ENCODE results near the gene CSNK1A1.
A peak's percentile ranks its signal among the peaks of the same experiment; 100 is the strongest.
"Not testable (repeated sequence)": the region's sequence is repeated elsewhere in the genome, so short reads cannot be mapped to it uniquely, and the experiment has no call there.

CSNK1A1 gene

DNA sequence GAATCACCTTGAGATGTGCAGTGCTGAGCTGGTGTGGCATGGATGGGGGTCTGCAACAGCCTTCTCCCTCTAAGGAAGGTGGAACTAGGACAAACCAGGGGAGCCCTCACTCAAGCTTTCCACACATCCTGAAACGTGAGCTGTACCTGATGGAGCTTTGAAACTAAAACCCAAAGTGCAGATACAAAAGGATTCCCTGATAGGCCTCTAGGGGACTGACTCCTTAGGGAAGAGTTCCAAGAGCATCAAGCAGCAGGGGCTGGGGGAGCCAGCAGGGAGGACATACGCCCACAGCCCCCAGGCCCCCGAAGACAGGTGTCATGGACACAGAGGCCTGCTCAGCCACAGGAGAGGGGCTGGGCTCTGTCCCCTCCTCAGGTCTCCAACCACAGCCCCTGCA, 47.7 kb upstream of the CSNK1A1 start:
- Histone ChIP-seq H2AFZ (ENCODE audit: low read length) (no peak overlapping the region), H3K4me3 (ENCODE audit: low read length, poor library complexity, severe bottlenecking) (no peak overlapping the region), H3K4me2 (ENCODE audit: low read depth, low read length, poor library complexity, severe bottlenecking) (no peak overlapping the region), H3K9ac (ENCODE audit: low read depth, low read length, poor library complexity, severe bottlenecking) (no peak overlapping the region), H3K79me2 (ENCODE audit: insufficient read depth, low read length) (no peaks in the 10 kb centered on the region), H3K9me2 (replicated peaks; ENCODE audit: low read depth, low read length) (no peaks in the 10 kb centered on the region), H3K4me1 (ENCODE audit: insufficient read depth, low read length, poor library complexity, severe bottlenecking) (peaks cover 6% of the 10 kb centered on the region), H3K9me3 (ENCODE audit: insufficient read depth, low read depth, low read length) (no peaks in the 10 kb centered on the region), H4K20me1 (ENCODE audit: insufficient read depth, low read length, poor library complexity, severe bottlenecking) (no peaks in the 10 kb centered on the region), H3K36me3 (ENCODE audit: insufficient read depth, low read length) (no peaks in the 10 kb centered on the region), H3K27me3 (ENCODE audit: insufficient read depth, low read length, poor library complexity, severe bottlenecking) (no peaks in the 10 kb centered on the region), H3F3A (ENCODE audit: low read depth) (no peaks in the 10 kb centered on the region)
- TF ChIP-seq, protein P1, sequence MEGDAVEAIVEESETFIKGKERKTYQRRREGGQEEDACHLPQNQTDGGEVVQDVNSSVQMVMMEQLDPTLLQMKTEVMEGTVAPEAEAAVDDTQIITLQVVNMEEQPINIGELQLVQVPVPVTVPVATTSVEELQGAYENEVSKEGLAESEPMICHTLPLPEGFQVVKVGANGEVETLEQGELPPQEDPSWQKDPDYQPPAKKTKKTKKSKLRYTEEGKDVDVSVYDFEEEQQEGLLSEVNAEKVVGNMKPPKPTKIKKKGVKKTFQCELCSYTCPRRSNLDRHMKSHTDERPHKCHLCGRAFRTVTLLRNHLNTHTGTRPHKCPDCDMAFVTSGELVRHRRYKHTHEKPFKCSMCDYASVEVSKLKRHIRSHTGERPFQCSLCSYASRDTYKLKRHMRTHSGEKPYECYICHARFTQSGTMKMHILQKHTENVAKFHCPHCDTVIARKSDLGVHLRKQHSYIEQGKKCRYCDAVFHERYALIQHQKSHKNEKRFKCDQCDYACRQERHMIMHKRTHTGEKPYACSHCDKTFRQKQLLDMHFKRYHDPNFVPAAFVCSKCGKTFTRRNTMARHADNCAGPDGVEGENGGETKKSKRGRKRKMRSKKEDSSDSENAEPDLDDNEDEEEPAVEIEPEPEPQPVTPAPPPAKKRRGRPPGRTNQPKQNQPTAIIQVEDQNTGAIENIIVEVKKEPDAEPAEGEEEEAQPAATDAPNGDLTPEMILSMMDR (conservative IDR thresholded peaks at IDR 0.05; ENCODE audit: low read length), result no peak
- TF ChIP-seq EZH2phosphoT487 (IDR thresholded peaks at IDR 0.05; ENCODE audit: borderline replicate concordance), result no peak

DNA sequence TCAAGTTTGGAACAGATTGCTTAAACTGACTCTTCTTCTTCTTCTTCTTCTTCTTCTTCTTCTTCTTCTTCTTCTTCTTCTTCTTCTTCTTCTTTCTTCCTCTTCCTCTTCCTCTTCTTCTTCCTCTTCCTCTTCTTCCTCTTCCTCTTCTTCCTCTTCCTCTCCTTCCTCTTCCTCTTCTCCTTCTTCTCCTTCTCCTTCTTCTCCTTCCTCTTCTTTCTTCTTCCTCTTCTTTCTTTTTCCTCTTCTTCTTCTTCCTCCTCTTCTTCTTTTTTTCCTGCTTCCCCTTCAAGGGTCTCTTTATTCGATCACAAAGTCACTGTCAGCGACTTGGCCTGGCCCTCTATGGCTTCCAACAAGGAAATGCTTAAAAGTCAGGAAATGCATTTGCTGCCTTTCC, 47.0 kb upstream of the CSNK1A1 start:
- H3K9me3 ChIP-seq (ENCODE audit: insufficient read depth, low read depth, low read length); H3K36me3 ChIP-seq (ENCODE audit: insufficient read depth, low read length); H3K79me2 ChIP-seq (ENCODE audit: insufficient read depth, low read length); H3K27me3 ChIP-seq (ENCODE audit: insufficient read depth, low read length, poor library complexity, severe bottlenecking); H3K9ac ChIP-seq (ENCODE audit: low read depth, low read length, poor library complexity, severe bottlenecking); H2AFZ ChIP-seq (ENCODE audit: low read length); H4K20me1 ChIP-seq (ENCODE audit: insufficient read depth, low read length, poor library complexity, severe bottlenecking); H3K4me2 ChIP-seq (ENCODE audit: low read depth, low read length, poor library complexity, severe bottlenecking); H3K9me2 ChIP-seq (replicated peaks; ENCODE audit: low read depth, low read length); H3K4me3 ChIP-seq (ENCODE audit: low read length, poor library complexity, severe bottlenecking); H3F3A ChIP-seq (ENCODE audit: low read depth); H3K4me1 ChIP-seq (ENCODE audit: insufficient read depth, low read length, poor library complexity, severe bottlenecking): not testable (repeated sequence)

GRCh38 chr5:149597618-149598017, 46.4 kb upstream of the CSNK1A1 start:
- H3K27me3 ChIP-seq (ENCODE audit: insufficient read depth, low read length, poor library complexity, severe bottlenecking), result no peaks in the 10 kb centered on the region
- H3K4me1 ChIP-seq (ENCODE audit: insufficient read depth, low read length, poor library complexity, severe bottlenecking), result peaks cover 6% of the 10 kb centered on the region
- H3K79me2 ChIP-seq (ENCODE audit: insufficient read depth, low read length), result no peaks in the 10 kb centered on the region
- no peaks in the 10 kb centered on the region for H3F3A ChIP-seq (ENCODE audit: low read depth)
- H3K9me3 ChIP-seq (ENCODE audit: insufficient read depth, low read depth, low read length), result no peaks in the 10 kb centered on the region
- no peak overlapping the region for H3K4me2 ChIP-seq (ENCODE audit: low read depth, low read length, poor library complexity, severe bottlenecking)
- no peak for TF ChIP-seq EZH2phosphoT487 (IDR thresholded peaks at IDR 0.05; ENCODE audit: borderline replicate concordance)
- TF ChIP-seq, protein P1 (conservative IDR thresholded peaks at IDR 0.05; ENCODE audit: low read length), result no peak
- H2AFZ ChIP-seq (ENCODE audit: low read length), result no peak overlapping the region
- no peaks in the 10 kb centered on the region for H4K20me1 ChIP-seq (ENCODE audit: insufficient read depth, low read length, poor library complexity, severe bottlenecking)
- H3K4me3 ChIP-seq (ENCODE audit: low read length, poor library complexity, severe bottlenecking), result no peak overlapping the region
- no peak overlapping the region for H3K9ac ChIP-seq (ENCODE audit: low read depth, low read length, poor library complexity, severe bottlenecking)
- H3K36me3 ChIP-seq (ENCODE audit: insufficient read depth, low read length), result no peaks in the 10 kb centered on the region
- H3K9me2 ChIP-seq (replicated peaks; ENCODE audit: low read depth, low read length), result no peaks in the 10 kb centered on the region

GRCh38 chr5:149596712-149597111, 45.5 kb upstream of the CSNK1A1 start:
- H4K20me1 ChIP-seq (ENCODE audit: insufficient read depth, low read length, poor library complexity, severe bottlenecking), result no peaks in the 10 kb centered on the region
- no peaks in the 10 kb centered on the region for H3K27me3 ChIP-seq (ENCODE audit: insufficient read depth, low read length, poor library complexity, severe bottlenecking)
- H3F3A ChIP-seq (ENCODE audit: low read depth), result no peaks in the 10 kb centered on the region
- peaks cover 6% of the 10 kb centered on the region for H3K4me1 ChIP-seq (ENCODE audit: insufficient read depth, low read length, poor library complexity, severe bottlenecking)
- no peaks in the 10 kb centered on the region for H3K9me3 ChIP-seq (ENCODE audit: insufficient read depth, low read depth, low read length)
- H3K4me2 ChIP-seq (ENCODE audit: low read depth, low read length, poor library complexity, severe bottlenecking), result peak overlapping the region; percentile 19
- no peaks in the 10 kb centered on the region for H3K79me2 ChIP-seq (ENCODE audit: insufficient read depth, low read length)
- no peaks in the 10 kb centered on the region for H3K36me3 ChIP-seq (ENCODE audit: insufficient read depth, low read length)
- no peak overlapping the region for H3K4me3 ChIP-seq (ENCODE audit: low read length, poor library complexity, severe bottlenecking)
- no peak overlapping the region for H3K9ac ChIP-seq (ENCODE audit: low read depth, low read length, poor library complexity, severe bottlenecking)
- TF ChIP-seq EZH2phosphoT487 (IDR thresholded peaks at IDR 0.05; ENCODE audit: borderline replicate concordance), result no peak
- TF ChIP-seq, protein P1 (conservative IDR thresholded peaks at IDR 0.05; ENCODE audit: low read length), result no peak
- H2AFZ ChIP-seq (ENCODE audit: low read length), result peak overlapping the region; percentile 84
- no peaks in the 10 kb centered on the region for H3K9me2 ChIP-seq (replicated peaks; ENCODE audit: low read depth, low read length)

- H3K27me3 ChIP-seq (ENCODE audit: insufficient read depth, low read length, poor library complexity, severe bottlenecking); H4K20me1 ChIP-seq (ENCODE audit: insufficient read depth, low read length, poor library complexity, severe bottlenecking); H3K36me3 ChIP-seq (ENCODE audit: insufficient read depth, low read length); H3K9me3 ChIP-seq (ENCODE audit: insufficient read depth, low read depth, low read length); H3K4me2 ChIP-seq (ENCODE audit: low read depth, low read length, poor library complexity, severe bottlenecking); H3K9me2 ChIP-seq (replicated peaks; ENCODE audit: low read depth, low read length); H3F3A ChIP-seq (ENCODE audit: low read depth); H2AFZ ChIP-seq (ENCODE audit: low read length); H3K4me3 ChIP-seq (ENCODE audit: low read length, poor library complexity, severe bottlenecking); H3K4me1 ChIP-seq (ENCODE audit: insufficient read depth, low read length, poor library complexity, severe bottlenecking); H3K79me2 ChIP-seq (ENCODE audit: insufficient read depth, low read length); H3K9ac ChIP-seq (ENCODE audit: low read depth, low read length, poor library complexity, severe bottlenecking): not testable (repeated sequence)
Observed at GRCh38 chr5:149595105-149595504, 43.9 kb upstream of the CSNK1A1 start.

Data from Loucy (cell line).